ENCODE data around the gene TMPRSS13.

Gene TMPRSS13

DNA sequence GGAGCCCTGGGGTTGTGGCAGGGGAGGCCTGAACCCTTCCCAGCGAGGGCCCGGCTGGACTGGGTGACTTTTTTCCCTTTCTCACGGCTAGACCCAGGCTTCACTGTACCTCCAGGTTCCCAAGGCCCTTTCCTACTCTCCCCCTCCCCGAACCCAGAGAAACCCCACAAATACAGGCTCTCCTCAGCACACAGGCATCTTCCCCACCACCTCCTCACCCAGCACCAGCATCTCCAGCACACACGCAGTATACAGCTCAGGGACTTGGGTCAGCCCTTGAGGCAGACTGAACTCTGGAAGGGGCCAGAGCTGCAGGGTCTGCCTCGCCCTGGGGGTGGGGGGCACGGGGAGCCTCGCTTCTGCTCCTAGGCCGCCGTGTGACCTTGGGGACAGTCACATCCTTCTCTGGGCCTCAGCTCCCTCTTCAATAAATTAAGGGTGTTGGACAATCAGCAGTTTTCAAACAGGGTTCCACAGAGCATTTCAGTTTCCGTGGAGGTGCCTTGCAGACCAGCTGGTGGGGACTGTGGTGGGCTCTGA, 4.5 kb downstream of the TMPRSS13 start:
- H3K4me3 ChIP-seq (replicated peaks in 1 of 2; ENCODE audit: low read depth in 2 of 2, low read length in 2 of 2) = no peak overlapping the region
- no peak for DNase-seq (ENCODE audit: low read depth in 2 of 2)
- TF ChIP-seq, protein P1, sequence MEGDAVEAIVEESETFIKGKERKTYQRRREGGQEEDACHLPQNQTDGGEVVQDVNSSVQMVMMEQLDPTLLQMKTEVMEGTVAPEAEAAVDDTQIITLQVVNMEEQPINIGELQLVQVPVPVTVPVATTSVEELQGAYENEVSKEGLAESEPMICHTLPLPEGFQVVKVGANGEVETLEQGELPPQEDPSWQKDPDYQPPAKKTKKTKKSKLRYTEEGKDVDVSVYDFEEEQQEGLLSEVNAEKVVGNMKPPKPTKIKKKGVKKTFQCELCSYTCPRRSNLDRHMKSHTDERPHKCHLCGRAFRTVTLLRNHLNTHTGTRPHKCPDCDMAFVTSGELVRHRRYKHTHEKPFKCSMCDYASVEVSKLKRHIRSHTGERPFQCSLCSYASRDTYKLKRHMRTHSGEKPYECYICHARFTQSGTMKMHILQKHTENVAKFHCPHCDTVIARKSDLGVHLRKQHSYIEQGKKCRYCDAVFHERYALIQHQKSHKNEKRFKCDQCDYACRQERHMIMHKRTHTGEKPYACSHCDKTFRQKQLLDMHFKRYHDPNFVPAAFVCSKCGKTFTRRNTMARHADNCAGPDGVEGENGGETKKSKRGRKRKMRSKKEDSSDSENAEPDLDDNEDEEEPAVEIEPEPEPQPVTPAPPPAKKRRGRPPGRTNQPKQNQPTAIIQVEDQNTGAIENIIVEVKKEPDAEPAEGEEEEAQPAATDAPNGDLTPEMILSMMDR (IDR thresholded peaks at IDR 0.05; ENCODE audit: low read depth, low read length) = no peak

- TF ChIP-seq, protein P1 (IDR thresholded peaks at IDR 0.05; ENCODE audit: low read depth, low read length) = no peak
- no peak for DNase-seq (ENCODE audit: low read depth in 2 of 2)
- no peak overlapping the region for H3K4me3 ChIP-seq (replicated peaks in 1 of 2; ENCODE audit: low read depth in 2 of 2, low read length in 2 of 2)
Observed at GRCh38 chr11:117923773-117924172, 5.4 kb downstream of the TMPRSS13 start.

DNA sequence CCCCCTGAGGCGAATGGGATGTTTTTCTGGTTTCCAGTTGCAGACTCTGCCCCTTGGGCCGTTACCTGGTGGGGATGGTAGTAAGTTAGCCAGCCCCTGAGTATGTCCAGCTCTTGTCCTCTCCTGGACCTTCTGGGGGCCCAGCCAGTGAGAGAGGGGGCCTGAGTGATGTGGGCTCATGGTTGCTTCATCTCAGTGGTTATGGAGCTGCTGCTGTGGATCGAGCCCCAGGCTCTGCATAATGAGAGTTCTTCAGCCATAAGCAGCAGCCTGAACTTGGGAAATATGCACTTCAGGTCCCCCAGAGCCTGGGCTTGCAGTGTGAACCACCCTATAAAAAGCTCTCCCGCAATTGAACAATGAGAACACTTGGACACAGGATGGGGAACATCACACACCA, 5.9 kb downstream of the TMPRSS13 start:
- TF ChIP-seq, protein P1 (IDR thresholded peaks at IDR 0.05; ENCODE audit: low read depth, low read length) = no peak
- DNase-seq (ENCODE audit: low read depth in 2 of 2) = no peak

DNA sequence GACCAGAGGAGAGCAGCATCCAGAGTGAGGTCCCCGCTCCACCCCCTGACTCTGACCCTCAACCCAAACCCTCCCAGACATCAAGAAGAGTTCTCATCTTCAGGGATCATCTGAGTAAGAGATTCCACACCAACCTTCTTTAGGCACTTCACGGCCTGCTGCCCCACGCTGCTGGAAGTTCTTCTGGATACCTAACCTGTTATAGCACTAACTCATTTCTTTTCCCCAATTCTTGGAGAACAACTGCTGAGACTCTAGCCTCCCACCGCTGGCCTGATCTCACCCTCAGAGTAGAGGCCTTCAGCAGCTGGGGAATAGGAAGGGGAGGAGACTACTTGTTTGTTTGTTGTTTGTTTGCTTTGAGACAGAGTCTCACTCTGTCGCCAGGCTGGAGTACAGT, 7.3 kb downstream of the TMPRSS13 start:
- TF ChIP-seq, protein P1 (IDR thresholded peaks at IDR 0.05; ENCODE audit: low read depth, low read length) = no peak
- DNase-seq (ENCODE audit: low read depth in 2 of 2) = no peak
- H3K4me3 ChIP-seq (replicated peaks in 1 of 2; ENCODE audit: low read depth in 2 of 2, low read length in 2 of 2) = no peak overlapping the region

More for the DNA sequence above, 5.9 kb downstream of the TMPRSS13 start:
- no peak overlapping the region for H3K4me3 ChIP-seq (replicated peaks in 1 of 2; ENCODE audit: low read depth in 2 of 2, low read length in 2 of 2)

GRCh38 chr11:117921456-117921855, 7.7 kb downstream of the TMPRSS13 start:
- TF ChIP-seq, protein P1 (IDR thresholded peaks at IDR 0.05; ENCODE audit: low read depth, low read length) = no peak
- H3K4me3 ChIP-seq (replicated peaks in 1 of 2; ENCODE audit: low read depth in 2 of 2, low read length in 2 of 2) = no peak overlapping the region
- no peak for DNase-seq (ENCODE audit: low read depth in 2 of 2)

- TF ChIP-seq, protein P1 (IDR thresholded peaks at IDR 0.05; ENCODE audit: low read depth, low read length) = no peak
- no peak for DNase-seq (ENCODE audit: low read depth in 2 of 2)
- no peak overlapping the region for H3K4me3 ChIP-seq (replicated peaks in 1 of 2; ENCODE audit: low read depth in 2 of 2, low read length in 2 of 2)
Observed at GRCh38 chr11:117919781-117920221, 9.4 kb downstream of the TMPRSS13 start.

DNA sequence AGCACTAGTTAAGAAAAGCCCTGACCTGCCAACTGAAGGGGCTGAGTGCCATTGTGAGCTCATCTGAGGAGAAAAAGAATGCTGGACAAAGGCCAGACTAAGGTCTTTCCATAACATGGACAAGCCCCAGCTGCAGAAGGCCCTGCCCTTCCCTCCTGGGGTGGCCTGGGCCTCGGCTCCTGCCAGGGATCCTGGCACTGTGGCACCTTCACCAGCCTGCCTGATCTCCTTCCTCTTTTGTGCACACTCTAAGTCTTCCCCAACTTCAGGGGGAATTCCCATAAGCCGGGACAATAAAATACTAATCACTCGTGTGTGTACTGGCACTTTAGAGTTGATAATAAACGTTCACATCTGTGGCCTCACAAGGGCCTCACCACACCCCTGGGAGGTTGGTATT, 9.9 kb downstream of the TMPRSS13 start:
- TF ChIP-seq, protein P1 (IDR thresholded peaks at IDR 0.05; ENCODE audit: low read depth, low read length) = no peak
- no peak overlapping the region for H3K4me3 ChIP-seq (replicated peaks in 1 of 2; ENCODE audit: low read depth in 2 of 2, low read length in 2 of 2)
- DNase-seq (ENCODE audit: low read depth in 2 of 2) = no peak

All from cardiac fibroblast (primary cell).